HepG2 (cell line): ENCODE results near the gene TRIM8. TPM values are rescaled to one million over a fixed set of nuclear protein-coding genes. Genes with fewer than 3 reads are reported as not detected.

Experiments
- ATF7-NPFF ChIP-seq: sonication (generic); formaldehyde crosslinking; IDR thresholded peaks from 2 replicates; pipeline ENCODE4 v1.8.1; 2023; ENCODE audit warnings: mild to moderate bottlenecking, low read depth, missing genetic modification reagents, moderate library complexity
- BCL6 ChIP-seq: IDR thresholded peaks from 2 replicates; pipeline ENCODE4 v1.6.1; 2016; ENCODE audit warnings: missing genetic modification reagents, missing compliant biosample characterization
- BCLAF1 ChIP-seq: fragments of 450-650 bp; IDR thresholded peaks from 2 replicates; pipeline ENCODE4 v1.6.1; 2017; ENCODE audit warnings: mild to moderate bottlenecking
- CC2D1A ChIP-seq: sonication (generic); formaldehyde crosslinking; IDR thresholded peaks from 2 replicates; pipeline ENCODE4 v1.8.1; 2023; ENCODE audit warnings: mild to moderate bottlenecking, missing genetic modification reagents
- CREB1 ChIP-seq, 2 experiments: fragments of 450-650 bp in 1 of 2; IDR thresholded peaks; 2 replicates each; pipeline ENCODE4 v1.6.1; 2016 to 2017; ENCODE audit warnings: control low read depth in 1 of 2, mild to moderate bottlenecking in 1 of 2, missing compliant biosample characterization in 1 of 2, missing genetic modification characterization in 1 of 2
- GLI4 ChIP-seq: sonication (generic); formaldehyde crosslinking; IDR thresholded peaks from 2 replicates; pipeline ENCODE4 v1.5.1; 2020; ENCODE audit warnings: missing genetic modification reagents, mild to moderate bottlenecking, moderate library complexity, borderline replicate concordance
- IKZF4 ChIP-seq: sonication (generic); formaldehyde crosslinking; IDR thresholded peaks from 2 replicates; pipeline ENCODE4 v1.5.1; 2020; ENCODE audit warnings: borderline replicate concordance, mild to moderate bottlenecking, low read depth, missing genetic modification reagents; ENCODE audit errors: not compliant biosample characterization
- JUNB ChIP-seq: sonication (generic); formaldehyde crosslinking; IDR thresholded peaks from 2 replicates; pipeline ENCODE4 v1.8.0; 2022; ENCODE audit warnings: missing genetic modification reagents, mild to moderate bottlenecking, borderline replicate concordance
- KDM6A ChIP-seq: IDR thresholded peaks from 2 replicates; pipeline ENCODE4 v1.6.1; 2016; ENCODE audit warnings: low read depth
- KLF16 ChIP-seq, 2 experiments: sonication (generic) in 1 of 2; formaldehyde crosslinking in 1 of 2; IDR thresholded peaks; 2 replicates each; pipeline versions ENCODE4 v1.6.1 to v1.8.0; 2016 to 2023; ENCODE audit warnings: missing genetic modification reagents in 2 of 2, missing compliant biosample characterization in 1 of 2
- MTF1 ChIP-seq: sonication (generic); formaldehyde crosslinking; IDR thresholded peaks from 2 replicates; pipeline ENCODE4 v1.5.0; 2020; ENCODE audit warnings: missing genetic modification reagents
- MXD4 ChIP-seq: IDR thresholded peaks from 2 replicates; pipeline ENCODE4 v1.6.1; 2016; ENCODE audit warnings: mild to moderate bottlenecking, missing biosample characterization, missing genetic modification reagents
- NBN ChIP-seq: fragments of 450-650 bp; conservative IDR thresholded peaks from 2 replicates; pipeline ENCODE4 v1.6.1; 2017
- PHF8 ChIP-seq: sonication (generic); formaldehyde crosslinking; IDR thresholded peaks from 2 replicates; pipeline ENCODE4 v1.5.0; 2020; ENCODE audit warnings: missing genetic modification reagents
- SATB2 ChIP-seq: sonication (generic); formaldehyde crosslinking; IDR thresholded peaks from 2 replicates; pipeline ENCODE4 v1.5.0; 2020; ENCODE audit warnings: missing genetic modification reagents
- SSRP1 ChIP-seq: IDR thresholded peaks from 2 replicates; pipeline ENCODE4 v1.6.1; 2016; ENCODE audit warnings: control low read depth
- ZMYM2 ChIP-seq: sonication (generic); formaldehyde crosslinking; IDR thresholded peaks from 2 replicates; pipeline ENCODE4 v1.8.0; 2022; ENCODE audit warnings: mild to moderate bottlenecking, missing genetic modification reagents
- ZNF253 ChIP-seq: sonication (generic); formaldehyde crosslinking; IDR thresholded peaks from 2 replicates; pipeline ENCODE4 v1.8.0; 2022; ENCODE audit warnings: mild to moderate bottlenecking, missing genetic modification reagents, borderline replicate concordance
- ZNF264 ChIP-seq: sonication (generic); formaldehyde crosslinking; IDR thresholded peaks from 2 replicates; pipeline ENCODE4 v1.4.0; 2020; ENCODE audit warnings: missing genetic modification reagents
- ZNF280B ChIP-seq: sonication (generic); formaldehyde crosslinking; IDR thresholded peaks from 2 replicates; pipeline ENCODE4 v1.5.0; 2020; ENCODE audit warnings: missing genetic modification reagents, mild to moderate bottlenecking, borderline replicate concordance
- ZNF3 ChIP-seq: IDR thresholded peaks from 2 replicates; pipeline ENCODE4 v1.7.0; 2017; ENCODE audit warnings: inconsistent platforms
- ZNF639 ChIP-seq: conservative IDR thresholded peaks from 2 replicates; pipeline ENCODE4 v1.6.1; 2018; ENCODE audit warnings: missing genetic modification reagents
- ZNF644 ChIP-seq: IDR thresholded peaks from 2 replicates; pipeline ENCODE4 v1.6.1; 2016; ENCODE audit warnings: low read depth
- ZNF747 ChIP-seq: sonication (generic); formaldehyde crosslinking; IDR thresholded peaks from 2 replicates; pipeline ENCODE4 v1.8.1; 2023; ENCODE audit warnings: missing genetic modification reagents, mild to moderate bottlenecking, borderline replicate concordance
- ZNF839 ChIP-seq: sonication (generic); formaldehyde crosslinking; IDR thresholded peaks from 2 replicates; pipeline ENCODE4 v1.4.0; 2020; ENCODE audit warnings: missing genetic modification reagents, mild to moderate bottlenecking, borderline replicate concordance
- ZSCAN29 ChIP-seq: sonication (generic); formaldehyde crosslinking; conservative IDR thresholded peaks from 2 replicates; pipeline ENCODE4 v1.4.0; 2020; ENCODE audit warnings: mild to moderate bottlenecking, missing genetic modification reagents
- polyA plus RNA-seq, 8 experiments: library from polyadenylated mRNA; depleted of rRNA in 3 of 8; stranded (reverse) in 7 of 8; unstranded in 1 of 8; fragments of >200 nt; fragmentation: Illumina TruSeq in 4 of 8; extraction: Trizol in 4 of 8; gene quantifications; 2 replicates each; pipeline versions ENCODE4 v1.2.1 to v1.2.3, GENCODE V29; 2011 to 2016; ENCODE audit warnings: low read depth in 4 of 8, missing spikeins in 1 of 8, mixed read lengths in 1 of 8; ENCODE audit not compliant: insufficient read depth in 1 of 8
- total RNA-seq, 5 experiments: library from RNA; depleted of rRNA; stranded (reverse); fragments of >200 nt; fragmentation: Illumina TruSeq; extraction: Trizol; gene quantifications; 2 replicates each; pipeline ENCODE4 v1.2.3, GENCODE V29; 2016; ENCODE audit warnings: low read depth in 1 of 5

Gene TRIM8
- total and polyA plus RNA-seq, 2 of the 13 experiments (the other 11 are each of a cell fraction or from before 2014, with no cell fraction given): 38.9 to 66.5 TPM

DNA sequence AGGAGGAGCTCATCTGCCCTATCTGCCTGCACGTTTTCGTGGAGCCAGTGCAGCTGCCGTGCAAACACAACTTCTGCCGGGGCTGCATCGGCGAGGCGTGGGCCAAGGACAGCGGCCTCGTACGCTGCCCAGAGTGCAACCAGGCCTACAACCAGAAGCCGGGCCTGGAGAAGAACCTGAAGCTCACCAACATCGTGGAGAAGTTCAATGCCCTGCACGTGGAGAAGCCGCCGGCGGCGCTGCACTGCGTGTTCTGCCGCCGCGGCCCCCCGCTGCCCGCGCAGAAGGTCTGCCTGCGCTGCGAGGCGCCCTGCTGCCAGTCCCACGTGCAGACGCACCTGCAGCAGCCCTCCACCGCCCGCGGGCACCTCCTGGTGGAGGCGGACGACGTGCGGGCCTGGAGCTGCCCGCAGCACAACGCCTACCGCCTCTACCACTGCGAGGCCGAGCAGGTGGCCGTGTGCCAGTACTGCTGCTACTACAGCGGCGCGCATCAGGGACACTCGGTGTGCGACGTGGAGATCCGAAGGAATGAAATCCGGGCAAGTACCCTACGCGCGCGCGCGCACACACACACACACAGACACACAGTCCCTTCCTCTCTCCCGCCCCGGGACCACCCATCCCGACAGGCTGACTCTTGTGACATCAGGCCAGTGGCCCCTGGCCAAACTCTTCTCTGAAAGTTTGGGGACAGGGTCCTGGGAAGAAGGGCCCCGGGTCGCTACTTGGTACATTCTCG is 538 bp downstream of the TRIM8 start (continued):
- no peak for TF ChIP-seq BCLAF1
- TF ChIP-seq KDM6A (CRISPR knock-in tag): no peak
- no peak for TF ChIP-seq CC2D1A (CRISPR knock-in tag)
- TF ChIP-seq GLI4 (CRISPR knock-in tag): peak; percentile 90; the same call in 1 of the 2 replicates
- no peak for TF ChIP-seq ZNF747 (CRISPR knock-in tag)
- no peak for TF ChIP-seq ZNF644 (CRISPR knock-in tag)
- TF ChIP-seq ZNF3 (CRISPR knock-in tag): no peak
- TF ChIP-seq ZNF253 (CRISPR knock-in tag): peak; percentile 96
- peak; percentile 85 for TF ChIP-seq ZNF639 (CRISPR knock-in tag)
- TF ChIP-seq ZMYM2 (CRISPR knock-in tag): no peak
- no peak; the same call in 1 of the 2 replicates for TF ChIP-seq SATB2 (CRISPR knock-in tag)
- TF ChIP-seq NBN: no peak
- TF ChIP-seq MTF1 (CRISPR knock-in tag): peak; percentile 70; the same call in 1 of the 2 replicates
- TF ChIP-seq IKZF4 (CRISPR knock-in tag): peak; percentile 95
- peak; percentile 92 for TF ChIP-seq ATF7-NPFF (CRISPR knock-in tag)
- TF ChIP-seq ZNF280B (CRISPR knock-in tag): peak; percentile 83; the same call in 1 of the 2 replicates
- peak; percentile 87 for TF ChIP-seq ZNF839 (CRISPR knock-in tag)
- peak; percentile 40; the same call in 1 of the 2 replicates for TF ChIP-seq BCL6 (CRISPR knock-in tag)
- peak; percentile 5; the same call in 1 of the 2 replicates for TF ChIP-seq CREB1 (IDR thresholded peaks at IDR 0.05)
- no peak for TF ChIP-seq CREB1 (CRISPR knock-in tag; IDR thresholded peaks at IDR 0.05)
- peak; percentile 67 to 98; a peak in 3 of 4 replicates for TF ChIP-seq KLF16 (CRISPR knock-in tag; IDR thresholded peaks at IDR 0.05)
- TF ChIP-seq SSRP1: peak; percentile 67; the same call in 1 of the 2 replicates
- TF ChIP-seq MXD4: peak; percentile 90
- TF ChIP-seq PHF8 (CRISPR knock-in tag): peak; percentile 85
- TF ChIP-seq JUNB (CRISPR knock-in tag): peak; percentile 76
- 0 out of 2 replicates have a peak, but pooled peaks have one; percentile 51 for TF ChIP-seq ZSCAN29
- TF ChIP-seq ZNF264 (CRISPR knock-in tag): no peak; the same call in 1 of the 2 replicates
